ENCODE data around the gene HDGFL2. TPM values are rescaled to one million over a fixed set of nuclear protein-coding genes. Genes with fewer than 3 reads are reported as not detected.
A peak's percentile ranks its signal among the peaks of the same experiment; 100 is the strongest.

The HDGFL2 gene
- total and polyA plus RNA-seq, 7 donors = 32.3 to 56.4 (median 44.6) TPM

DNA sequence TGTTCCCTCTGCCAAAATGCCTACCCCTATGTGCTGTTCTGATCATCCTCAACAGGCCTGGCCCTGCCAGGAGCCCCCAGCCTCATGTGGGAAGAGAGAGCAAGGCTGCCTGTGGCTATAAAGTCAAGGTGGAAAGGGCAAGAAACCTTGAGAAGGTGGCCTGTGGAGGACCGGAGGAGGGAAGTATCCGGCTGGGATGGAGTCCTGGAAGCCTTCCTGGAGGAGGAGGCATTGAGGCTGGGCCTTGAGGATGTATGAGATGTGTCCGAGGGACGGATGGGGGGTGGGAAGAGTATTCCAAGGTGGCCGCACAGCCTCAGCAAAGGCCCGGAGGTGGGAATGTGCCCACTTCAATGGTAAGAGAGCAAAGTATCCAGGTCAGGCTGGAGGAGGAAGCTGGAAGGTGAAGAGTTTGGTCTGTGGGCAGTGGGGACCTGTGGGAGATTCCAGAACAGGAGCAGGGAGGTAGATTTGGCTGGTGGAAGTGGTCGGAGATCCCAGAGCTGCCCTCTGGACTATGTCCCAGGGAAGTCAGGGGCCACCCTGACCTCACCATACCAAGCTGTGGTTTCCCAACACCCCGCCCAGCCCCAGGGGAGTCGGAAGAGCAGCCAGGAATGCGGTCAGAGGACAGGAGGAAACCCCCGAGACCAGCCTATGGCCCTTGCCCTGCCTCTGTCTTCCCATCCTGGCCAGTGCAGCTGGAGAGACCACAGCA is 49.2 kb downstream of the HDGFL2 start:
- TF ChIP-seq, protein P1, sequence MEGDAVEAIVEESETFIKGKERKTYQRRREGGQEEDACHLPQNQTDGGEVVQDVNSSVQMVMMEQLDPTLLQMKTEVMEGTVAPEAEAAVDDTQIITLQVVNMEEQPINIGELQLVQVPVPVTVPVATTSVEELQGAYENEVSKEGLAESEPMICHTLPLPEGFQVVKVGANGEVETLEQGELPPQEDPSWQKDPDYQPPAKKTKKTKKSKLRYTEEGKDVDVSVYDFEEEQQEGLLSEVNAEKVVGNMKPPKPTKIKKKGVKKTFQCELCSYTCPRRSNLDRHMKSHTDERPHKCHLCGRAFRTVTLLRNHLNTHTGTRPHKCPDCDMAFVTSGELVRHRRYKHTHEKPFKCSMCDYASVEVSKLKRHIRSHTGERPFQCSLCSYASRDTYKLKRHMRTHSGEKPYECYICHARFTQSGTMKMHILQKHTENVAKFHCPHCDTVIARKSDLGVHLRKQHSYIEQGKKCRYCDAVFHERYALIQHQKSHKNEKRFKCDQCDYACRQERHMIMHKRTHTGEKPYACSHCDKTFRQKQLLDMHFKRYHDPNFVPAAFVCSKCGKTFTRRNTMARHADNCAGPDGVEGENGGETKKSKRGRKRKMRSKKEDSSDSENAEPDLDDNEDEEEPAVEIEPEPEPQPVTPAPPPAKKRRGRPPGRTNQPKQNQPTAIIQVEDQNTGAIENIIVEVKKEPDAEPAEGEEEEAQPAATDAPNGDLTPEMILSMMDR (IDR thresholded peaks at IDR 0.05) = no peak
- H3K9me3 ChIP-seq = no peaks in the 10 kb centered on the region
- H3K4me3 ChIP-seq = no peak overlapping the region
- intact Hi-C loops (cut with DNase I) = loop anchor here in 1 of 2 donors (10.0 kb wide), 1 partner anchor 257 kb away; no protein-coding TSS in a partner anchor
- no peak for ATAC-seq
- 79 to 91% (median 81%) methylated on average over 9 to 11 of the region's 11 CpGs for WGBS, 3 donors
- peaks cover 0 to 60% of the 10 kb centered on the region in 2 donors for H3K36me3 ChIP-seq (ENCODE audit: insufficient read depth in 1 of 2, low read depth in 1 of 2)
- peak overlapping the region; percentile 36 for H3K27ac ChIP-seq
- H3K27me3 ChIP-seq (ENCODE audit: insufficient read depth in 3 of 3, low read length in 2 of 3) = no peaks in the 10 kb centered on the region
- H3K4me1 ChIP-seq = peaks cover 21% of the 10 kb centered on the region
- DNase-seq = no peak

DNA sequence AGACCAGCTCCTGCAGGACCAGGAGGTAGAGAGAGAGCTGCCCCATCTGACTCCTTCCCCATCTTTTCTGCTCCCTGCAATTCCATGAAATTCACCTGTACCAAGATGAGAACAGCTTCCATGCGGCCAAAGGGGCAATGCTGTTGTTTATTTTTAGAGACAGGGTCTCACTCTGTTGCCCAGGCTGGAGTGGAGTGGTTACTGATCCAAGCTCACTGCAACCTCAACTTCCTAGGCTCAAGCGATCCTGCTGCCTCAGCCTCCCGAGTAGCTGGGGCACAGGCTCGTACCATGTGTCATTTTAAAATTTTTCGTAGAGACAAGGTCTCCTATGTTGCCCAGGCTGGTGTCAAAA is 49.8 kb downstream of the HDGFL2 start:
- TF ChIP-seq, protein P1 (IDR thresholded peaks at IDR 0.05) = no peak
- Histone ChIP-seq H3K27ac (peak overlapping the region; percentile 36), H3K4me3 (no peak overlapping the region), H3K36me3 (ENCODE audit: insufficient read depth in 1 of 2, low read depth in 1 of 2) (peaks cover 0 to 63% of the 10 kb centered on the region in 2 donors), H3K27me3 (ENCODE audit: insufficient read depth in 3 of 3, low read length in 2 of 3) (no peaks in the 10 kb centered on the region), H3K4me1 (peaks cover 16% of the 10 kb centered on the region), H3K9me3 (no peaks in the 10 kb centered on the region)
- intact Hi-C loops (cut with DNase I) = loop anchor here in 1 of 2 donors (1.0 to 10.0 kb wide), 2 partner anchors 113 to 257 kb away; no protein-coding TSS in a partner anchor
- ATAC-seq (no peak), DNase-seq (no peak)
- WGBS, 3 donors = 86 to 93% (median 90%) methylated on average over 5 of the region's 5 CpGs

DNA sequence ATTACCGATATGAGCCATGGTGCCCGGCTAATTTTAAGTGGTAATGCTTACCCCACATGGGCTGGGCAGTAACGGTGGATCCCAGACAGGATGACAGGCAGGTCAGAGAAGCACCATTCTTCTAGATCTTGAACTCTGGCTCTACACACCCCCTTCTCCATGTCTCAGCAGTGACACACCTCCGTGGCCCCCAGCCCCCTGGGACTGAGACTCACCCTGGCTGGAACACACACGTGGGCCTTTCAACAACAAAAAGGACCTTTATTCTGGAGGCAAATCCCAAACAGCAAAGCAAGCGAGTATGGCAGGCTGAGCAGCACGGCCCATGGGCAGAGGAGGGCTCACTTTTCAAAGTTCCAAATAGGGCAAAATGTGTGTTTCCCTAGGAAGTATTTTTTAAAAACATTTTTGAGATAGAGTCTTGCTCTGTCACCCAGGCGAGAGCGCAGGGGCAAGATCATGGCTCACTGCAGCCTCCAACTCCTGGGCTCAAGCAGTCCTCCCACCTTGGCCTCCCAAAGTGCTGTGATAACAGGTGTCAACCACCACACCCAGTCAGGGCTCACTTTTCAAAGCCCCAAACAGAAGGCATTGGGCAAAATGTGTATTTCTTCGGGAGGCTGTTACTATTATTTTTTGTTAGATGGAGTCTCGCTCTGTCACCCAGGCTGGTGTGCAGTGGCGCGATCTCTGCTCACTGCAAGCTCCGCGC is 50.4 kb downstream of the HDGFL2 start:
- Histone ChIP-seq H3K4me3 (no peak overlapping the region), H3K4me1 (peaks cover 12% of the 10 kb centered on the region), H3K27me3 (ENCODE audit: insufficient read depth in 3 of 3, low read length in 2 of 3) (no peaks in the 10 kb centered on the region), H3K36me3 (ENCODE audit: insufficient read depth in 1 of 2, low read depth in 1 of 2) (peaks cover 0 to 66% of the 10 kb centered on the region in 2 donors), H3K27ac (peak overlapping the region; percentile 36), H3K9me3 (no peaks in the 10 kb centered on the region)
- no peak for ATAC-seq
- WGBS, 3 donors = 88 to 90% (median 88%) methylated on average over 15 of the region's 15 CpGs
- intact Hi-C loops (cut with DNase I) = loop anchor here in 1 of 2 donors (1.0 to 10.0 kb wide), 2 partner anchors 113 to 258 kb away; no protein-coding TSS in a partner anchor
- DNase-seq = no peak
- TF ChIP-seq, protein P1 (IDR thresholded peaks at IDR 0.05) = no peak

DNA sequence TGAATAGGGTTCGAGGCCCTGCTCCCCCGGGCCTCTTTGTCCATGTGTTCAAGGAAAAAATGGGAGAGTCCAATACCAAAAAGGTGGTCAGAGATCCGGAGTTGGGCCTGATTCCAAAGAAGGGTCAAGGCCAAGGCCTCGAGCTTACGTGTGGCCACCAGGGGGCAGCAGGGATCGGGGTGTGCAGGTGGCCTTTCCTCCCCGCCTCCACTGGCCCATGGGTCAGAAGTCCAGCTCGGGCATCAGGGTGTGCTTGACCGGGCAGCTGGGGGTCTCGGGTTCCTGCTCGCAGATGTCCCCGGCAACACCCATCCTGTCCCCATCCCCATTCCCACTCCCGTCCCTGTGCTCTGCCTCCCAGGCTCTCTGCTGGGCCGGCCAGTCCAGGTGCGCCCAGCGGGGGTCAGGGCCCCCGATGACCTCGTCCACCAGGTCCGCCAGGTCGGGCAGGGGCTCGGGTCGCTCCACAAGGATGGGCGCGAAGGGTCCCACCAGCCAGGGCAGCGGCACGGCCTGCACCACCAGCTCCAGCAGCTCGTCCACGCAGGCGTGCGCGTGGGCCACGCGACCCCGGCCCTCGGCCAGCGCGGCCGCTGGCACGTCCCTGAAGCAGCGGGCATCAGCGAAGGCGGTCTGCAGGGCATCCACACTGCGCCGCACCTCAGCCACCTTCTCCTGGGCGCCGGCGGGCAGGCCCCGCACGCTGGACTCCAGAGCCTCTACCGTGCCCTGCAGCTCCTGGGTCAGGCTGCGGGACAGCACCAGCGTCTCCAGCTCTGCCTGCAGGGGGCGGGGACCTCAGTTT is 51.4 kb downstream of the HDGFL2 start:
- H3K9me3 ChIP-seq = no peaks in the 10 kb centered on the region
- H3K4me3 ChIP-seq = no peak overlapping the region
- TF ChIP-seq, protein P1 (IDR thresholded peaks at IDR 0.05) = peak; percentile 64
- ATAC-seq (peak; percentile 17 to 38 (median 27)), DNase-seq (peak; percentile 71 to 87)
- peaks cover 0 to 72% of the 10 kb centered on the region in 2 donors for H3K36me3 ChIP-seq (ENCODE audit: insufficient read depth in 1 of 2, low read depth in 1 of 2)
- no peaks in the 10 kb centered on the region for H3K27me3 ChIP-seq (ENCODE audit: insufficient read depth in 3 of 3, low read length in 2 of 3)
- H3K27ac ChIP-seq = no peak overlapping the region
- 74 to 77% (median 76%) methylated on average over 44 to 53 of the region's 53 CpGs for WGBS, 3 donors
- intact Hi-C loops (cut with DNase I) = loop anchor here in 1 of 2 donors (10.0 kb wide), 1 partner anchor 259 kb away; no protein-coding TSS in a partner anchor
- peaks cover 10% of the 10 kb centered on the region for H3K4me1 ChIP-seq
